ENCODE measurements around the gene C9orf153.
"Not testable (repeated sequence)": the region's sequence is repeated elsewhere in the genome, so short reads cannot be mapped to it uniquely, and the experiment has no call there.

- not testable (repeated sequence) for TF ChIP-seq CTCF (IDR thresholded peaks at IDR 0.05); EZH2 (IDR thresholded peaks at IDR 0.05; ENCODE audit: borderline replicate concordance, insufficient read depth, low read depth, low read length, poor library complexity, severe bottlenecking)
These were observed 30.9 kb upstream of the C9orf153 start for GRCh38 chr9:86290341-86290740.
